IMR-90 (cell line): ENCODE measurements around the gene NMS. TPM values are rescaled to one million over a fixed set of nuclear protein-coding genes. Genes with fewer than 3 reads are reported as not detected.

Source experiments
- ATAC-seq: fragments of 200-7000 bp; cut with Tn5 transposase; 2 replicates; pipeline ENCODE4 v1.9.1; 2020; ENCODE audit warnings: low read depth, mild to moderate bottlenecking, moderate library complexity
- BruUV-seq: library from RNA; stranded (reverse); fragments of 400-500 nt; replicated peaks from 2 replicates; lab custom pipeline; 2021; lab: Mats Ljungman, UMichigan
- CTCF ChIA-PET: fragments of 300-600 bp; formaldehyde crosslinking; extraction: SDS; loops from one replicate; lab custom pipeline; 2021; ENCODE audit warnings: antibody characterized with exemption; lab: Yijun Ruan, JAX
- POLR2A ChIA-PET: fragments of 300-600 bp; sonication (Branson Sonifier 250); formaldehyde crosslinking; loops from one replicate; lab custom pipeline; 2022; ENCODE audit warnings: antibody characterized with exemption; ENCODE audit not compliant: unreplicated experiment; lab: Charles Lee
- DNase-seq: peaks from one replicate; pipeline ENCODE4 v3.0.0; 2013
- H2AFZ ChIP-seq: replicated peaks from 2 replicates; pipeline ENCODE3; 2013; ENCODE audit warnings: low read length, mild to moderate bottlenecking; ENCODE audit not compliant: poor library complexity
- H2AK5ac ChIP-seq: 2 replicates; pipeline ENCODE4 v1.6.1; 2013; ENCODE audit warnings: low read depth, low read length, inconsistent platforms
- H2AK9ac ChIP-seq: replicated peaks from 2 replicates; pipeline ENCODE3; 2013; ENCODE audit warnings: mild to moderate bottlenecking, low read depth, low read length, moderate library complexity; ENCODE audit not compliant: poor library complexity
- H2BK120ac ChIP-seq: 2 replicates; pipeline ENCODE4 v1.6.1; 2013; ENCODE audit warnings: low read depth, low read length, inconsistent platforms
- H2BK15ac ChIP-seq: 3 replicates; pipeline ENCODE4 v1.6.1; 2013; ENCODE audit warnings: low read depth, low read length, inconsistent platforms
- H2BK20ac ChIP-seq: 2 replicates; pipeline ENCODE4 v1.6.1; 2013; ENCODE audit warnings: low read depth, mild to moderate bottlenecking, inconsistent platforms, low read length, moderate library complexity
- H2BK5ac ChIP-seq: 2 replicates; pipeline ENCODE4 v1.6.1; 2013; ENCODE audit warnings: mild to moderate bottlenecking, low read depth, low read length, inconsistent platforms; ENCODE audit not compliant: poor library complexity, severe bottlenecking
- H3K14ac ChIP-seq: replicated peaks from 2 replicates; pipeline ENCODE4 v1.6.1; 2013; ENCODE audit warnings: low read depth, low read length, inconsistent platforms
- H3K18ac ChIP-seq: 2 replicates; pipeline ENCODE4 v1.6.1; 2013; ENCODE audit warnings: low read depth, low read length, control low read depth
- H3K23ac ChIP-seq: 2 replicates; pipeline ENCODE4 v1.6.1; 2013; ENCODE audit warnings: low read depth, low read length, inconsistent platforms
- H3K27ac ChIP-seq: 2 replicates; pipeline ENCODE4 v1.5.1; 2013; ENCODE audit warnings: mild to moderate bottlenecking, control low read depth, low read length; ENCODE audit not compliant: insufficient read depth
- H3K27me3 ChIP-seq: 2 replicates; pipeline ENCODE4 v1.6.1; 2013; ENCODE audit warnings: low read length; ENCODE audit not compliant: control insufficient read depth, insufficient read depth
- H3K36me3 ChIP-seq: 2 replicates; pipeline ENCODE4 v1.6.1; 2013; ENCODE audit warnings: low read length, mixed read lengths; ENCODE audit not compliant: control insufficient read depth, insufficient read depth
- H3K4ac ChIP-seq: 2 replicates; pipeline ENCODE4 v1.6.1; 2013; ENCODE audit warnings: low read depth, low read length, inconsistent platforms
- H3K4me1 ChIP-seq: 2 replicates; pipeline ENCODE4 v1.6.1; 2013; ENCODE audit warnings: low read length, mixed read lengths; ENCODE audit not compliant: control insufficient read depth, insufficient read depth
- H3K4me2 ChIP-seq: 2 replicates; pipeline ENCODE4 v1.6.1; 2013; ENCODE audit warnings: low read depth, mild to moderate bottlenecking, control low read depth, low read length, moderate library complexity
- H3K4me3 ChIP-seq: 2 replicates; pipeline ENCODE4 v1.5.1; 2013; ENCODE audit warnings: low read depth, mild to moderate bottlenecking, control low read depth, low read length, moderate library complexity; ENCODE audit not compliant: insufficient read depth
- H3K56ac ChIP-seq: 2 replicates; pipeline ENCODE4 v1.6.1; 2013; ENCODE audit warnings: low read length, inconsistent platforms; ENCODE audit not compliant: insufficient read depth; ENCODE audit errors: extremely low read depth
- H3K79me1 ChIP-seq, 2 experiments: 2 replicates each; pipeline ENCODE4 v1.6.1; 2013; ENCODE audit warnings: low read length in 2 of 2, inconsistent platforms in 1 of 2, low read depth in 1 of 2
- H3K9ac ChIP-seq: 2 replicates; pipeline ENCODE4 v1.6.1; 2013; ENCODE audit warnings: low read depth, low read length, control low read depth
- H3K9me1 ChIP-seq: 2 replicates; pipeline ENCODE4 v1.6.1; 2013; ENCODE audit warnings: low read length, inconsistent platforms; ENCODE audit not compliant: insufficient read depth
- H3K9me3 ChIP-seq: 2 replicates; pipeline ENCODE4 v1.6.1; 2013; ENCODE audit warnings: low read length; ENCODE audit not compliant: control insufficient read depth, insufficient read depth
- H4K20me1 ChIP-seq: 2 replicates; pipeline ENCODE4 v1.6.1; 2013; ENCODE audit warnings: low read length, inconsistent platforms; ENCODE audit not compliant: insufficient read depth
- H4K5ac ChIP-seq: 2 replicates; pipeline ENCODE4 v1.6.1; 2013; ENCODE audit warnings: mild to moderate bottlenecking, low read depth, low read length, control low read depth
- H4K8ac ChIP-seq, 2 experiments: 2 replicates each; pipeline ENCODE4 v1.6.1; 2013; ENCODE audit warnings: low read depth in 2 of 2, low read length in 2 of 2, control low read depth in 1 of 2, inconsistent platforms in 1 of 2
- H4K91ac ChIP-seq: 2 replicates; pipeline ENCODE4 v1.6.1; 2013; ENCODE audit warnings: low read depth, low read length, inconsistent platforms; ENCODE audit not compliant: insufficient read depth
- BHLHE40 ChIP-seq: fragments of 150-350 bp; IDR thresholded peaks from 2 replicates; pipeline ENCODE4 v1.6.1; 2016; ENCODE audit warnings: mild to moderate bottlenecking, low read depth, low read length
- CEBPB ChIP-seq: IDR thresholded peaks from 2 replicates; pipeline ENCODE4 v1.6.1; 2012; ENCODE audit warnings: low read depth, low read length, improper control_type of control experiment
- CHD1 ChIP-seq: IDR thresholded peaks from 2 replicates; pipeline ENCODE4 v1.6.1; 2012; ENCODE audit warnings: low read depth, low read length, improper control_type of control experiment
- ELK1 ChIP-seq: fragments of 150-350 bp; IDR thresholded peaks from 2 replicates; pipeline ENCODE4 v1.6.1; 2016; ENCODE audit warnings: low read depth, mild to moderate bottlenecking, low read length, moderate library complexity, borderline replicate concordance
- FOS ChIP-seq: fragments of 150-350 bp; IDR thresholded peaks from 2 replicates; pipeline ENCODE4 v1.6.1; 2016; ENCODE audit warnings: low read depth, low read length
- MAFK ChIP-seq: IDR thresholded peaks from 2 replicates; pipeline ENCODE4 v1.6.1; 2012; ENCODE audit warnings: low read depth, low read length, improper control_type of control experiment
- MAZ ChIP-seq: IDR thresholded peaks from 2 replicates; pipeline ENCODE4 v1.6.1; 2012; ENCODE audit warnings: low read depth, mild to moderate bottlenecking, low read length, improper control_type of control experiment, moderate library complexity, borderline replicate concordance
- MXI1 ChIP-seq: IDR thresholded peaks from 2 replicates; pipeline ENCODE4 v1.6.1; 2012; ENCODE audit warnings: low read depth, mild to moderate bottlenecking, low read length, moderate library complexity, borderline replicate concordance
- NFE2L2 ChIP-seq: fragments of 150-350 bp; IDR thresholded peaks from 2 replicates; pipeline ENCODE4 v1.6.1; 2016; ENCODE audit warnings: low read depth, mild to moderate bottlenecking, low read length
- POLR2A ChIP-seq: IDR thresholded peaks from 2 replicates; pipeline ENCODE4 v1.6.1; 2012; ENCODE audit warnings: mild to moderate bottlenecking, low read depth, low read length
- RCOR1 ChIP-seq: IDR thresholded peaks from 2 replicates; pipeline ENCODE4 v1.6.1; 2012; ENCODE audit warnings: mild to moderate bottlenecking, low read length, improper control_type of control experiment; ENCODE audit not compliant: insufficient replicate concordance
- RFX5 ChIP-seq: IDR thresholded peaks from 2 replicates; pipeline ENCODE4 v1.8.0; 2012; ENCODE audit warnings: low read depth, mild to moderate bottlenecking, low read length, moderate library complexity
- SMC3 ChIP-seq: fragments of 150-350 bp; IDR thresholded peaks from 2 replicates; pipeline ENCODE4 v1.6.1; 2016; ENCODE audit warnings: low read depth, mild to moderate bottlenecking, antibody characterized with exemption, low read length, moderate library complexity
- WGBS, 2 experiments: methylation state at CpG; one replicate each; pipeline versions ENCODE4 v1.1.5 to v1.1.7; 2013; ENCODE audit warnings: missing lambda C conversion rate in 2 of 2; ENCODE audit not compliant: insufficient read length in 1 of 2; ENCODE audit errors: extremely low coverage in 2 of 2; 5-methylcytosine and 5-hydroxymethylcytosine counted together
- dilution Hi-C: fragments of 300-500 bp; cut with HindIII; formaldehyde crosslinking; loops from one replicate; pipeline ENCODE4 v1.14.3; 2018; ENCODE audit warnings: low sequenced_read_pairs; ENCODE audit not compliant: unreplicated experiment
- in situ Hi-C: fragments of 300-500 bp; cut with MboI; formaldehyde crosslinking; loops from 3 replicates; pipeline ENCODE4 v1.14.3; 2019; ENCODE audit warnings: low sequenced_read_pairs, inconsistent platforms, mixed read lengths
- intact Hi-C: fragments of 100-400 bp; cut with micrococcal nuclease; formaldehyde crosslinking; loops from 2 replicates; pipeline ENCODE4 v1.10.0; 2022
- polyA plus RNA-seq, 3 experiments: library from polyadenylated mRNA; depleted of rRNA; stranded (reverse); fragments of >200 nt; gene quantifications; 2 replicates each; pipeline ENCODE4 v1.2.3, GENCODE V29; 2012; ENCODE audit warnings: low replicate concordance in 1 of 3
- total RNA-seq: library from RNA; depleted of rRNA; stranded (reverse); fragments of >200 nt; gene quantifications from 2 replicates; pipeline ENCODE4 v1.2.3, GENCODE V29; 2012
- TF ChIP-seq, protein P1 (sequence below): fragments of 150-350 bp; IDR thresholded peaks from 2 replicates; pipeline ENCODE4 v1.6.1; 2017; ENCODE audit warnings: mild to moderate bottlenecking, antibody characterized with exemption, low read length, low read depth
- TF ChIP-seq, protein P2 (sequence below): conservative IDR thresholded peaks from 2 replicates; pipeline ENCODE4 v1.5.1; 2012; ENCODE audit warnings: mild to moderate bottlenecking, low read depth, low read length, improper control_type of control experiment

The NMS gene
- total and polyA plus RNA-seq, 2 of the 4 experiments (the other 2 are of a cell fraction): not detected

GRCh38 chr2:100520224-100520623 is 49.9 kb downstream of the NMS start:
- no peaks in the 10 kb centered on the region for H3K36me3 ChIP-seq
- no peaks in the 10 kb centered on the region for H3K9me1 ChIP-seq
- POLR2A ChIA-PET: no interaction called here
- H3K4me2 ChIP-seq: no peak overlapping the region
- H3K79me1 ChIP-seq: no peaks in the 10 kb centered on the region
- H2AK5ac ChIP-seq: no peak overlapping the region
- no peak overlapping the region for H2AFZ ChIP-seq
- DNase-seq (no peak), ATAC-seq (no peak)
- H4K5ac ChIP-seq: no peak overlapping the region
- no peak overlapping the region for H3K18ac ChIP-seq
- dilution Hi-C loops (no loop called here), in situ Hi-C loops (no loop called here), intact Hi-C loops (no loop called here)
- no peak overlapping the region for H3K56ac ChIP-seq
- H3K4me3 ChIP-seq: no peak overlapping the region
- H3K9me3 ChIP-seq: no peaks in the 10 kb centered on the region
- no TSS peak for BruUV-seq
- CTCF ChIA-PET: no interaction called here
- H2BK20ac ChIP-seq: no peak overlapping the region
- TF ChIP-seq NFE2L2 (no peak), CHD1 (no peak), BHLHE40 (no peak), RFX5 (no peak), POLR2A (no peak), CEBPB (no peak), RCOR1 (no peak), FOS (no peak), SMC3 (no peak), MAFK (no peak), MXI1 (no peak), ELK1 (no peak), MAZ (no peak)
- TF ChIP-seq, protein P1, sequence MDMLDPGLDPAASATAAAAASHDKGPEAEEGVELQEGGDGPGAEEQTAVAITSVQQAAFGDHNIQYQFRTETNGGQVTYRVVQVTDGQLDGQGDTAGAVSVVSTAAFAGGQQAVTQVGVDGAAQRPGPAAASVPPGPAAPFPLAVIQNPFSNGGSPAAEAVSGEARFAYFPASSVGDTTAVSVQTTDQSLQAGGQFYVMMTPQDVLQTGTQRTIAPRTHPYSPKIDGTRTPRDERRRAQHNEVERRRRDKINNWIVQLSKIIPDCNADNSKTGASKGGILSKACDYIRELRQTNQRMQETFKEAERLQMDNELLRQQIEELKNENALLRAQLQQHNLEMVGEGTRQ: no peak
- TF ChIP-seq, protein P2, sequence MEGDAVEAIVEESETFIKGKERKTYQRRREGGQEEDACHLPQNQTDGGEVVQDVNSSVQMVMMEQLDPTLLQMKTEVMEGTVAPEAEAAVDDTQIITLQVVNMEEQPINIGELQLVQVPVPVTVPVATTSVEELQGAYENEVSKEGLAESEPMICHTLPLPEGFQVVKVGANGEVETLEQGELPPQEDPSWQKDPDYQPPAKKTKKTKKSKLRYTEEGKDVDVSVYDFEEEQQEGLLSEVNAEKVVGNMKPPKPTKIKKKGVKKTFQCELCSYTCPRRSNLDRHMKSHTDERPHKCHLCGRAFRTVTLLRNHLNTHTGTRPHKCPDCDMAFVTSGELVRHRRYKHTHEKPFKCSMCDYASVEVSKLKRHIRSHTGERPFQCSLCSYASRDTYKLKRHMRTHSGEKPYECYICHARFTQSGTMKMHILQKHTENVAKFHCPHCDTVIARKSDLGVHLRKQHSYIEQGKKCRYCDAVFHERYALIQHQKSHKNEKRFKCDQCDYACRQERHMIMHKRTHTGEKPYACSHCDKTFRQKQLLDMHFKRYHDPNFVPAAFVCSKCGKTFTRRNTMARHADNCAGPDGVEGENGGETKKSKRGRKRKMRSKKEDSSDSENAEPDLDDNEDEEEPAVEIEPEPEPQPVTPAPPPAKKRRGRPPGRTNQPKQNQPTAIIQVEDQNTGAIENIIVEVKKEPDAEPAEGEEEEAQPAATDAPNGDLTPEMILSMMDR: no peak
- H3K9ac ChIP-seq: no peak overlapping the region
- H3K4me1 ChIP-seq: no peaks in the 10 kb centered on the region
- no peak overlapping the region for H2BK5ac ChIP-seq
- peaks cover 3% of the 10 kb centered on the region for H3K27me3 ChIP-seq
- H3K14ac ChIP-seq: no peak overlapping the region
- no peak overlapping the region for H2BK120ac ChIP-seq
- no peak overlapping the region for H2AK9ac ChIP-seq
- H3K4ac ChIP-seq: no peak overlapping the region
- no peak overlapping the region for H3K23ac ChIP-seq
- no peak overlapping the region for H4K8ac ChIP-seq
- H4K91ac ChIP-seq: no peak overlapping the region
- no peak overlapping the region for H2BK15ac ChIP-seq
- H4K20me1 ChIP-seq: no peaks in the 10 kb centered on the region
- no peak overlapping the region for H3K27ac ChIP-seq
- WGBS, 2 experiments: no CpG with 5 or more reads among the region's 2 CpGs
